Panc1 (cell line): ENCODE results near the gene C1orf141. TPM values are rescaled to one million over a fixed set of nuclear protein-coding genes. Genes with fewer than 3 reads are reported as not detected.
"Not testable (repeated sequence)": the region's sequence is repeated elsewhere in the genome, so short reads cannot be mapped to it uniquely, and the experiment has no call there.

ENCODE experiments used
- ATAC-seq: fragments of 200-7000 bp; cut with Tn5 transposase; 2 replicates; pipeline ENCODE4 v1.9.1; 2020; ENCODE audit warnings: mild to moderate bottlenecking, moderate library complexity
- BruUV-seq: library from RNA; stranded (reverse); fragments of 400-500 nt; replicated peaks from 2 replicates; lab custom pipeline; 2021; lab: Mats Ljungman, UMichigan
- CTCF ChIA-PET: fragments of 300-600 bp; sonication (Branson Sonifier 250); formaldehyde crosslinking; loops from one replicate; lab custom pipeline; 2022; ENCODE audit warnings: antibody characterized with exemption; lab: Charles Lee
- POLR2A ChIA-PET: fragments of 300-600 bp; sonication (Branson Sonifier 250); formaldehyde crosslinking; loops from one replicate; lab custom pipeline; 2022; ENCODE audit warnings: antibody characterized with exemption; lab: Charles Lee
- DNase-seq: peaks from one replicate; pipeline ENCODE4 v3.0.0-alpha.2; 2010; ENCODE audit warnings: low read depth, low spot score
- H3K27ac ChIP-seq: 2 replicates; pipeline ENCODE4 v1.5.1; 2011; ENCODE audit warnings: mild to moderate bottlenecking, low read length, inconsistent platforms
- H3K27me3 ChIP-seq: fragments of 200-500 bp; sonication (Bioruptor generic); 2 replicates; pipeline ENCODE4 v1.6.0; 2014; ENCODE audit warnings: low read length, inconsistent platforms; ENCODE audit not compliant: control insufficient read depth, insufficient read depth
- H3K36me3 ChIP-seq: fragments of 200-500 bp; sonication (Bioruptor generic); 2 replicates; pipeline ENCODE4 v1.5.1; 2014; ENCODE audit warnings: inconsistent platforms, mild to moderate bottlenecking, low read length, moderate library complexity; ENCODE audit not compliant: control insufficient read depth, insufficient read depth
- H3K4me1 ChIP-seq: 2 replicates; pipeline ENCODE4 v1.5.1; 2011; ENCODE audit warnings: inconsistent platforms, mild to moderate bottlenecking, low read length, moderate library complexity; ENCODE audit not compliant: control insufficient read depth, insufficient read depth
- H3K4me3 ChIP-seq, 2 experiments: 2 replicates each; pipeline ENCODE4 v1.5.1; 2011 to 2012; ENCODE audit warnings: low read depth in 2 of 2, low read length in 2 of 2, mild to moderate bottlenecking in 2 of 2, inconsistent platforms in 1 of 2, moderate library complexity in 1 of 2
- H3K9me3 ChIP-seq: fragments of 200-500 bp; sonication (Bioruptor generic); 2 replicates; pipeline ENCODE4 v1.5.1; 2014; ENCODE audit warnings: low read depth, mild to moderate bottlenecking, inconsistent platforms, low read length, moderate library complexity; ENCODE audit not compliant: control insufficient read depth, insufficient read depth
- CTCF ChIP-seq: fragments of 450-650 bp; IDR thresholded peaks from 2 replicates; pipeline ENCODE4 v1.5.1; 2017; ENCODE audit warnings: mild to moderate bottlenecking
- POLR2AphosphoS5 ChIP-seq: IDR thresholded peaks from 2 replicates; pipeline ENCODE4 v1.6.1; 2012; ENCODE audit warnings: mild to moderate bottlenecking, low read depth, low read length, moderate library complexity
- REST ChIP-seq, 2 experiments: IDR thresholded peaks; 2 replicates each; pipeline ENCODE4 v1.6.1; 2011 to 2012; ENCODE audit warnings: low read depth in 2 of 2, control low read depth in 1 of 2, low read length in 1 of 2, mild to moderate bottlenecking in 1 of 2, moderate library complexity in 1 of 2; ENCODE audit not compliant: insufficient read depth in 1 of 2
- SIN3A ChIP-seq: IDR thresholded peaks from 2 replicates; pipeline ENCODE4 v1.6.1; 2012; ENCODE audit warnings: low read depth, mild to moderate bottlenecking, low read length, moderate library complexity, borderline replicate concordance; ENCODE audit not compliant: insufficient read depth
- TCF7L2 ChIP-seq: IDR thresholded peaks from 2 replicates; pipeline ENCODE4 v1.6.1; 2011; ENCODE audit warnings: mild to moderate bottlenecking, low read depth, low read length, inconsistent platforms
- in situ Hi-C: cut with HindIII; loops from 2 replicates; pipeline ENCODE4 v1.10.0; 2016; ENCODE audit warnings: low sequenced_read_pairs, low pct_unique_long_range_greater_than_20kb
- intact Hi-C: fragments of 100-400 bp; cut with micrococcal nuclease; formaldehyde crosslinking; loops from one replicate; pipeline ENCODE4 v1.10.0; 2022; ENCODE audit not compliant: unreplicated experiment
- total RNA-seq: library from RNA; stranded (reverse); gene quantifications from one replicate; pipeline ENCODE4 v1.2.1, GENCODE V29; 2021; ENCODE audit not compliant: unreplicated experiment

Gene C1orf141
- total RNA-seq, 1 experiment from 2014 or later, result not detected

- Histone ChIP-seq H3K9me3 (no peaks in the 10 kb centered on the region), H3K4me1 (no peaks in the 10 kb centered on the region), H3K27ac (no peak overlapping the region), H3K4me3 (no peak overlapping the region), H3K27me3 (no peaks in the 10 kb centered on the region), H3K36me3 (no peaks in the 10 kb centered on the region)
- CTCF ChIA-PET, result no interaction called here
- intact Hi-C loops, result no loop called here
- POLR2A ChIA-PET, result no interaction called here
- in situ Hi-C loops, result no loop called here
- BruUV-seq, result no TSS peak
- no peak for TF ChIP-seq TCF7L2
- no peak for TF ChIP-seq REST (IDR thresholded peaks at IDR 0.05; ENCODE audit: insufficient read depth in 1 of 2, low read depth in 2 of 2, low read length in 1 of 2)
- no peak for TF ChIP-seq SIN3A
- ATAC-seq (no peak), DNase-seq (no peak)
These were observed 8.2 kb upstream of the C1orf141 start for GRCh38 chr1:67142931-67143330.

GRCh38 chr1:67141832-67142231 is 7.1 kb upstream of the C1orf141 start:
- CTCF ChIA-PET, BruUV-seq, POLR2A ChIA-PET: not testable (repeated sequence)

GRCh38 chr1:67140460-67140859 is 5.7 kb upstream of the C1orf141 start:
- no peak for DNase-seq
- no peak overlapping the region for H3K27ac ChIP-seq
- H3K4me1 ChIP-seq, result no peaks in the 10 kb centered on the region
- in situ Hi-C loops (no loop called here), intact Hi-C loops (no loop called here)
- ChIA-PET CTCF (no interaction called here), POLR2A (no interaction called here)
- H3K27me3 ChIP-seq, result no peaks in the 10 kb centered on the region
- no peak for TF ChIP-seq TCF7L2
- TF ChIP-seq POLR2AphosphoS5, result no peak
- no peak for TF ChIP-seq SIN3A
- no peak for TF ChIP-seq REST (IDR thresholded peaks at IDR 0.05; ENCODE audit: insufficient read depth in 1 of 2, low read depth in 2 of 2, low read length in 1 of 2)
- no peak for TF ChIP-seq CTCF
- H3K36me3 ChIP-seq, result no peaks in the 10 kb centered on the region
- H3K4me3 ChIP-seq, result no peak overlapping the region
- ATAC-seq, result no peak
- H3K9me3 ChIP-seq, result no peaks in the 10 kb centered on the region
- no TSS peak for BruUV-seq

More at GRCh38 chr1:67141832-67142231, 7.1 kb upstream of the C1orf141 start:
- intact Hi-C loops, in situ Hi-C loops, ATAC-seq, H3K9me3 ChIP-seq, H3K27me3 ChIP-seq, H3K4me3 ChIP-seq, H3K36me3 ChIP-seq, DNase-seq, H3K27ac ChIP-seq, H3K4me1 ChIP-seq: not testable (repeated sequence)
